Activated naive CD4-positive, alpha-beta T cell treated with anti-CD3 and anti-CD28 coated beads, Interleukin-2, amount 50 U/mL, for 72 hours (primary cell): ENCODE measurements around the gene NMD3. TPM values are rescaled to one million over a fixed set of nuclear protein-coding genes. Genes with fewer than 3 reads are reported as not detected.

ENCODE experiments used
- ATAC-seq, 2 donors: fragments of 150-1000 bp; cut with Tn5 transposase; 2 replicates each; pipeline ENCODE4 v1.10.0; 2021; ENCODE audit warnings: mild to moderate bottlenecking in 2 of 2, moderate library complexity in 2 of 2
- DNase-seq, 2 donors: peaks; one replicate each; pipeline ENCODE4 v3.0.0; 2021 to 2022; ENCODE audit warnings: low spot score in 2 of 2
- H3K27ac Mint-ChIP-seq, 2 donors: one replicate each; pipeline ENCODE4 v1.8.0; 2022; ENCODE audit warnings: mild to moderate bottlenecking in 2 of 2, mixed read lengths in 2 of 2
- H3K36me3 Mint-ChIP-seq, 2 donors: one replicate each; pipeline ENCODE4 v1.8.0; 2022; ENCODE audit warnings: mixed read lengths in 2 of 2
- H3K9me3 Mint-ChIP-seq, 2 donors: one replicate each; pipeline ENCODE4 v1.8.0; 2022; ENCODE audit warnings: mixed read lengths in 2 of 2
- total RNA-seq, 2 donors: library from RNA; stranded (reverse); gene quantifications; one replicate each; pipeline ENCODE4 v1.2.3, GENCODE V29; 2022

The NMD3 gene
- total RNA-seq, 2 donors from 2014 or later: 60.1 to 63.1 TPM

- no peak overlapping the region for H3K27ac Mint-ChIP-seq
- ATAC-seq (no peak), DNase-seq (no peak)
- H3K36me3 Mint-ChIP-seq: peaks cover 16 to 24% of the 10 kb centered on the region in 2 donors
- peaks cover 12 to 18% of the 10 kb centered on the region in 2 donors for H3K9me3 Mint-ChIP-seq
These were observed 75.7 kb downstream of the NMD3 start for GRCh38 chr3:161296814-161297213.

Other genes starting within 250 kb of the NMD3 start
- 1 to 10 TPM; 1.4 to 1.7 TPM for gene B3GALNT1, start 116.0 kb upstream of the NMD3 start, total RNA-seq
- not detected for gene SPTSSB, start 150.2 kb downstream of the NMD3 start, total RNA-seq